ENCODE results near the gene LRRC4.

The LRRC4 gene

DNA sequence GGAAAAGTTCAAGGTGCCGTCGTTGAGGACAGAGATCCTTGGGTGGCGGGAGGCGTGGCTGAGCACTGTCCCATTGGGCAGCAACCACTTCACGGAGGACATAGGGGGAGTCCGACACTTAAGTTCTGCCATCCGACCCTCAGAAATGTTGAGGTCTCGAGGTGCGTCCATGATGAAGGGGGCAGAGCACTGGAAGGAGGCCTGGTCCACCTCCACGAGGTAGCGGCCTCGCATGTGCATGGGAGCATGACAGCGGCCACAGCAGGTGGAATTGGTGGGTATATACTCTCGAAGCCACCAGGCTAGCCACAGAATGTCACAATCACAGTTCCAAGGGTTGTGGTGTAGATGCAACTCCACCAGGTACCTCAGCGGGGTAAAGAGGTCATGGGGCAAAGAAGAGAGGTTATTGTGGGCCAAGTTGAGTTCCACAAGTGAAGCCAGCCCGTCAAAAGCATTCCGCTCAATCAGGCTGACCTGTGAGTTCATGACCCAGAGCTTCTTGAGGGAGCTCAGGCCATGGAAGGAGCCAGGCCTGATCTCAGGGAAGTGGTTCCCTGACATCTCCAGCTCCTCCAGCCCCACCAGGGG is 1.7 kb downstream of the LRRC4 start:
- DNase-seq (ENCODE audit: extremely low spot score), result no peak
- POLR2A ChIA-PET, result interaction anchor here (0.9 kb wide), 1 partner anchor 11 kb away, joined by 3 read pairs; no protein-coding TSS in a partner anchor
- CTCF ChIA-PET, result no interaction called here
- TF ChIP-seq FOXA1 (IDR thresholded peaks at IDR 0.05) (no peak), ARNT (IDR thresholded peaks at IDR 0.05) (no peak), TARDBP (IDR thresholded peaks at IDR 0.05) (no peak), FOXM1 (IDR thresholded peaks at IDR 0.05; ENCODE audit: borderline replicate concordance) (no peak), ELF4 (IDR thresholded peaks at IDR 0.05) (no peak), ZNF384 (IDR thresholded peaks at IDR 0.05) (no peak)
- TF ChIP-seq, protein P1, sequence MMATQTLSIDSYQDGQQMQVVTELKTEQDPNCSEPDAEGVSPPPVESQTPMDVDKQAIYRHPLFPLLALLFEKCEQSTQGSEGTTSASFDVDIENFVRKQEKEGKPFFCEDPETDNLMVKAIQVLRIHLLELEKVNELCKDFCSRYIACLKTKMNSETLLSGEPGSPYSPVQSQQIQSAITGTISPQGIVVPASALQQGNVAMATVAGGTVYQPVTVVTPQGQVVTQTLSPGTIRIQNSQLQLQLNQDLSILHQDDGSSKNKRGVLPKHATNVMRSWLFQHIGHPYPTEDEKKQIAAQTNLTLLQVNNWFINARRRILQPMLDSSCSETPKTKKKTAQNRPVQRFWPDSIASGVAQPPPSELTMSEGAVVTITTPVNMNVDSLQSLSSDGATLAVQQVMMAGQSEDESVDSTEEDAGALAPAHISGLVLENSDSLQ (IDR thresholded peaks at IDR 0.05), result no peak

DNA sequence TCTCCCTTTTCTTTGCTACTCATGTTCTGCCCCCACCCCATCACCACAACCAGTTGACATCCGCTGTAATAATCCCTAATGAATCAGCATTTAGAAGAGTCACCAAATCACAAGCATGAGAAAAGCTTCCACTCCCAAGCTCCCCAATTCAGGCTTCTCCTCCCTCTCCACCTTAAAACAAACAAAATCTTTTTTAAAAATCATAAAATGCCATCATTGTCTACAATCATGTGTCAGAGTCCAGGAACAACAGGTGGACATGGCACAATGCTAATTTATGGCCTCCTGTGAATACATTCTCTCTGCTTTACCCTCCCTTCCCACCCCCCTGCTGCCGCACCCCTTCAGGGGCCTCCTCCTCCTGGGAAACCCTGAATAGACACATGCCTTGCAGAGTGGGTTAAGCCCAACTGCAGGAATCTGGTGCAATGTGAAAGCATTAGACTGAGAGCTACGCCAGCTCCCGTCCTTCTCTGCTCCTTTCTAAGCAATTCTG is 3.7 kb downstream of the LRRC4 start:
- TF ChIP-seq LEF1 (IDR thresholded peaks at IDR 0.05; ENCODE audit: borderline replicate concordance), result no peak
- no peak for TF ChIP-seq FOXM1 (IDR thresholded peaks at IDR 0.05; ENCODE audit: borderline replicate concordance)
- no peak for TF ChIP-seq BHLHE40 (IDR thresholded peaks at IDR 0.05; ENCODE audit: borderline replicate concordance)
- no peak for TF ChIP-seq NFRKB (IDR thresholded peaks at IDR 0.05)
- TF ChIP-seq FOXA1 (IDR thresholded peaks at IDR 0.05), result no peak
- no peak for TF ChIP-seq TARDBP (IDR thresholded peaks at IDR 0.05)
- no peak for TF ChIP-seq CTBP1 (IDR thresholded peaks at IDR 0.05; ENCODE audit: borderline replicate concordance)
- no peak for TF ChIP-seq FOXK2 (IDR thresholded peaks at IDR 0.05)
- no peak for TF ChIP-seq SP1 (IDR thresholded peaks at IDR 0.05)
- no peak for TF ChIP-seq HDGF (IDR thresholded peaks at IDR 0.05; ENCODE audit: borderline replicate concordance)
- no peak for TF ChIP-seq ARNT (IDR thresholded peaks at IDR 0.05)
- TF ChIP-seq, protein P1 (IDR thresholded peaks at IDR 0.05), result no peak
- no peak for TF ChIP-seq ELF4 (IDR thresholded peaks at IDR 0.05)
- no peak for TF ChIP-seq ZNF384 (IDR thresholded peaks at IDR 0.05)
- no peak for TF ChIP-seq L3MBTL2 (conservative IDR thresholded peaks at IDR 0.05)
- TF ChIP-seq SUZ12 (IDR thresholded peaks at IDR 0.05), result no peak
- CTCF ChIA-PET, result interaction anchor here (0.5 to 0.6 kb wide), 2 partner anchors 194 to 682 kb away, joined by 3 read pairs; no protein-coding TSS in a partner anchor
- DNase-seq (ENCODE audit: extremely low spot score), result no peak
- POLR2A ChIA-PET, result no interaction called here

DNA sequence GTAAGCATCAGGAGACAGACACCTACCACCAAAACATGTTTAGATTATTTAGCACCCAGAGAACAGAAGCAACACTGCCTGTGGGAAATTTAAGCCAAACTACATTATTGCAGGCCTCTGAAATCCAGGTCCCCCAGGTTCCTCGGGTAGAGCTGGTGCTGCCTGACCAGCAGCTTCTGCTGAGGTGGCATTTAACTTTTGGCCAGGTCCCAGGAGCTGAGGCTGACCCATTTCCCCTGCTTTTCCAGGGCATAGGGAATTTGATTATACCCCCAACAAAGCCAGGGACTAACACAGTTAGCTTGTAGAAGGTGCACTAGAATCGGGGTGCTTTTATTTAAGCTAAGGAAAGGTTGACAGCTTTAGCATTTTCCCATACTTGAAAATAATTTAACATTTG is 4.7 kb downstream of the LRRC4 start:
- DNase-seq (ENCODE audit: extremely low spot score), result no peak
- TF ChIP-seq ARNT (IDR thresholded peaks at IDR 0.05), result no peak
- TF ChIP-seq FOXK2 (IDR thresholded peaks at IDR 0.05), result no peak
- TF ChIP-seq NFRKB (IDR thresholded peaks at IDR 0.05), result no peak
- no peak for TF ChIP-seq CTBP1 (IDR thresholded peaks at IDR 0.05; ENCODE audit: borderline replicate concordance)
- no peak for TF ChIP-seq L3MBTL2 (conservative IDR thresholded peaks at IDR 0.05)
- TF ChIP-seq BHLHE40 (IDR thresholded peaks at IDR 0.05; ENCODE audit: borderline replicate concordance), result no peak
- no peak for TF ChIP-seq TARDBP (IDR thresholded peaks at IDR 0.05)
- no peak for TF ChIP-seq ELF4 (IDR thresholded peaks at IDR 0.05)
- TF ChIP-seq ZNF384 (IDR thresholded peaks at IDR 0.05), result no peak
- no peak for TF ChIP-seq SP1 (IDR thresholded peaks at IDR 0.05)
- TF ChIP-seq SUZ12 (IDR thresholded peaks at IDR 0.05), result no peak
- TF ChIP-seq FOXA1 (IDR thresholded peaks at IDR 0.05), result no peak
- no peak for TF ChIP-seq LEF1 (IDR thresholded peaks at IDR 0.05; ENCODE audit: borderline replicate concordance)
- CTCF ChIA-PET, result no interaction called here
- POLR2A ChIA-PET, result no interaction called here

DNA sequence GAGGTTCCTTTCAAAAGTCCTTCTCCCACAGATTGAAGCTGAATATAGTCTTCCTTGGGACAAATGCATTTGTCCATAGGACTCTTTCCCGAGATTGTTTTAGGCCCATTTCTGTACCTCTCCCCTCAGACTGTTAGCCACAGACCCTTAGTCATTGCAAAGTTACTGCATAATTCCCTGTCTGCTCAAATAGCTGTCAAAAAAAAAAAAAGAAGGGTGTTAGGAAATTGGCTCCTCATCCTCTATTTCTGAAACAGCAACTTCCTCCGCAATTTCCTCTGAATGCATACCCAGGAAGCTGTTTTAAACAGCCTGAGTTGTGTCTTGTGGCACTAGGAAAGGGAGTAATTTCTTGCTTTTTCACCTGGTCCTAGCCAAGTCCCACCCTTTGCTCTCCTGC is 5.4 kb downstream of the LRRC4 start:
- no peak for TF ChIP-seq NFRKB (IDR thresholded peaks at IDR 0.05)
- no peak for TF ChIP-seq ARNT (IDR thresholded peaks at IDR 0.05)
- no peak for TF ChIP-seq ELF4 (IDR thresholded peaks at IDR 0.05)
- no peak for TF ChIP-seq L3MBTL2 (conservative IDR thresholded peaks at IDR 0.05)
- no peak for TF ChIP-seq LEF1 (IDR thresholded peaks at IDR 0.05; ENCODE audit: borderline replicate concordance)
- TF ChIP-seq ZNF384 (IDR thresholded peaks at IDR 0.05), result no peak
- TF ChIP-seq TARDBP (IDR thresholded peaks at IDR 0.05), result no peak
- TF ChIP-seq CTBP1 (IDR thresholded peaks at IDR 0.05; ENCODE audit: borderline replicate concordance), result no peak
- TF ChIP-seq SP1 (IDR thresholded peaks at IDR 0.05), result no peak
- TF ChIP-seq FOXA1 (IDR thresholded peaks at IDR 0.05), result no peak
- TF ChIP-seq, protein P1 (IDR thresholded peaks at IDR 0.05), result no peak
- ChIA-PET CTCF (no interaction called here), POLR2A (no interaction called here)
- DNase-seq (ENCODE audit: extremely low spot score), result no peak

DNA sequence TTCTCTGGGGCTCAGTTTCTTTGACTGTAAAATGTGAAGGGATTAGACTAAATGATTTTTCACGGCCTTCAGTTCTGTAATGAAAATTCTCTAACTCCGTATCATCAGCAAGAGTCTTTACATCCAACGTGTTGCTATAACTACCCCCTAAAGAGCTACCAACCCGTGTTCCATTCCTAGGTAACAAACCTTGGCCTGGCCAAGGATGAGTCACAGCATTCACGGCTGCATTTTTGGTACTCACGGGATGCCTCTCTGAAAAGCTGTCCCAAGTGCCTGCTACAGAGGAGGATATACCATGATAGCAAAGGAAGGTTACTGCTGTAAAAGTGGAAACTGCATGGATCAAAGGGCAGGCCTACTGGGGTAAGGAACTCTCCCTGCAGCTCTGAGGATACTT is 5.9 kb downstream of the LRRC4 start:
- TF ChIP-seq FOXK2 (IDR thresholded peaks at IDR 0.05) (no peak), SUZ12 (IDR thresholded peaks at IDR 0.05) (no peak), ARNT (IDR thresholded peaks at IDR 0.05) (no peak), BHLHE40 (IDR thresholded peaks at IDR 0.05; ENCODE audit: borderline replicate concordance) (no peak), SP1 (IDR thresholded peaks at IDR 0.05) (no peak), LEF1 (IDR thresholded peaks at IDR 0.05; ENCODE audit: borderline replicate concordance) (no peak), FOXA1 (IDR thresholded peaks at IDR 0.05) (no peak), TARDBP (IDR thresholded peaks at IDR 0.05) (no peak), L3MBTL2 (conservative IDR thresholded peaks at IDR 0.05) (no peak), FOXM1 (IDR thresholded peaks at IDR 0.05; ENCODE audit: borderline replicate concordance) (no peak), HDGF (IDR thresholded peaks at IDR 0.05; ENCODE audit: borderline replicate concordance) (no peak)
- TF ChIP-seq, protein P1 (IDR thresholded peaks at IDR 0.05), result no peak
- no peak for DNase-seq (ENCODE audit: extremely low spot score)
- CTCF ChIA-PET, result no interaction called here
- POLR2A ChIA-PET, result no interaction called here
